B cell (primary cell): ENCODE results near the gene LDOC1. TPM values are rescaled to one million over a fixed set of nuclear protein-coding genes. Genes with fewer than 3 reads are reported as not detected.
"Not testable (repeated sequence)": the region's sequence is repeated elsewhere in the genome, so short reads cannot be mapped to it uniquely, and the experiment has no call there.

Experiments used
- ATAC-seq: fragments of 200-7000 bp; cut with Tn5 transposase; one replicate; pipeline ENCODE4 v1.10.0; 2021; ENCODE audit warnings: low read depth, mild to moderate bottlenecking, moderate number of reproducible peaks, moderate library complexity
- CTCF ChIA-PET: fragments of 350-600 bp; sonication (Branson Sonifier 250); formaldehyde crosslinking; loops from one replicate; lab custom pipeline; 2021; ENCODE audit warnings: antibody characterized with exemption, inconsistent platforms; lab: Charles Lee
- POLR2A ChIA-PET: fragments of 350-600 bp; sonication (Branson Sonifier 250); formaldehyde crosslinking; loops from one replicate; lab custom pipeline; 2021; ENCODE audit warnings: antibody characterized with exemption; lab: Charles Lee
- DNase-seq: peaks from one replicate; pipeline ENCODE4 v3.0.0; 2013
- H2AFZ ChIP-seq: 2 replicates; pipeline ENCODE4 v1.6.1; 2012; ENCODE audit warnings: mild to moderate bottlenecking, low read depth, low read length; ENCODE audit not compliant: insufficient read depth, poor library complexity, severe bottlenecking
- H3K27ac ChIP-seq, 2 donors: 1 replicate in 1 of 2; 2 replicates in 1 of 2; pipeline ENCODE4 v1.5.1; 2012 to 2013; ENCODE audit warnings: low read length in 2 of 2, mild to moderate bottlenecking in 2 of 2, moderate library complexity in 1 of 2
- H3K27me3 ChIP-seq, 4 experiments: fragments of 200-600 bp in 1 of 4; sonication (generic) in 1 of 4; replicated peaks in 1 of 4; 1 replicate in 2 of 4; 2 replicates in 2 of 4; pipeline versions ENCODE4 v1.6.1 to v1.7.0; 2013 to 2016; ENCODE audit warnings: low read length in 3 of 4, mild to moderate bottlenecking in 2 of 4, mixed read lengths in 1 of 4, moderate library complexity in 1 of 4; ENCODE audit not compliant: insufficient read depth in 4 of 4, control insufficient read depth in 3 of 4; ENCODE audit errors: control extremely low read depth in 1 of 4
- H3K36me3 ChIP-seq, 2 experiments: replicated peaks in 1 of 2; 1 replicate in 1 of 2; 2 replicates in 1 of 2; pipeline versions ENCODE4 v1.6.1 to v1.7.1; 2013; ENCODE audit warnings: low read length in 1 of 2; ENCODE audit not compliant: insufficient read depth in 2 of 2, control insufficient read depth in 1 of 2; ENCODE audit errors: control extremely low read depth in 1 of 2, extremely low read depth in 1 of 2
- H3K4me1 ChIP-seq, 2 donors: fragments of 200-600 bp in 1 of 2; sonication (generic) in 1 of 2; 1 replicate in 1 of 2; 2 replicates in 1 of 2; pipeline versions ENCODE4 v1.5.1 to v1.6.1; 2013 to 2017; ENCODE audit warnings: low read length in 2 of 2; ENCODE audit not compliant: control insufficient read depth in 2 of 2, insufficient read depth in 2 of 2
- H3K4me2 ChIP-seq: replicated peaks from 2 replicates; pipeline ENCODE3; 2012; ENCODE audit warnings: mild to moderate bottlenecking, low read depth, low read length; ENCODE audit not compliant: poor library complexity, severe bottlenecking
- H3K4me3 ChIP-seq, 5 experiments: fragments of 200-600 bp in 1 of 5; sonication (generic) in 1 of 5; 1 replicate in 3 of 5; 2 replicates in 2 of 5; pipeline versions ENCODE4 v1.5.1 to v1.7.0; 2011 to 2016; ENCODE audit warnings: low read length in 4 of 5, mild to moderate bottlenecking in 4 of 5, low read depth in 2 of 5, control low read depth in 1 of 5, moderate library complexity in 1 of 5; ENCODE audit not compliant: insufficient read depth in 1 of 5; ENCODE audit errors: control extremely low read depth in 1 of 5, extremely low read depth in 1 of 5
- H3K79me2 ChIP-seq: fragments of 200-600 bp; sonication (generic); one replicate; pipeline ENCODE4 v1.6.0; 2016; ENCODE audit warnings: low read length; ENCODE audit not compliant: control insufficient read depth, insufficient read depth
- H3K9ac ChIP-seq: fragments of 200-600 bp; sonication (generic); 2 replicates; pipeline ENCODE4 v1.6.1; 2017; ENCODE audit warnings: mild to moderate bottlenecking, low read length, moderate library complexity
- H3K9me3 ChIP-seq, 3 donors: one replicate each; pipeline versions ENCODE4 v1.6.1 to v1.7.1; 2013; ENCODE audit warnings: low read length in 2 of 3; ENCODE audit not compliant: control insufficient read depth in 2 of 3, insufficient read depth in 1 of 3; ENCODE audit errors: control extremely low read depth in 1 of 3
- H4K20me1 ChIP-seq: 2 replicates; pipeline ENCODE4 v1.6.0; 2012; ENCODE audit warnings: mild to moderate bottlenecking, low read length; ENCODE audit not compliant: insufficient read depth, control insufficient read depth, poor library complexity, severe bottlenecking
- H3K27ac Mint-ChIP-seq: one replicate; pipeline ENCODE4 v1.8.0; 2021; ENCODE audit warnings: mixed read lengths
- H3K27me3 Mint-ChIP-seq: one replicate; pipeline ENCODE4 v1.8.0; 2021; ENCODE audit warnings: mixed read lengths
- H3K4me1 Mint-ChIP-seq: one replicate; pipeline ENCODE4 v1.8.0; 2021; ENCODE audit warnings: mixed read lengths
- H3K4me3 Mint-ChIP-seq: one replicate; pipeline ENCODE4 v1.8.0; 2021; ENCODE audit warnings: mixed read lengths
- H3K9me3 Mint-ChIP-seq: one replicate; pipeline ENCODE4 v1.8.0; 2022; ENCODE audit warnings: mixed read lengths; ENCODE audit not compliant: insufficient read depth
- CTCF ChIP-seq: fragments of 200-600 bp; IDR thresholded peaks from one replicate; pipeline ENCODE4 v1.8.0; 2022; ENCODE audit warnings: antibody characterized with exemption, mild to moderate bottlenecking
- EZH2 ChIP-seq: IDR thresholded peaks from 2 replicates; pipeline ENCODE4 v1.6.1; 2012; ENCODE audit warnings: borderline replicate concordance, low read depth, mild to moderate bottlenecking, moderate library complexity, low read length; ENCODE audit not compliant: insufficient read depth, poor library complexity, severe bottlenecking
- WGBS: methylation state at CpG from one replicate; pipeline ENCODE4 v1.1.5; 2013; ENCODE audit warnings: missing lambda C conversion rate; ENCODE audit not compliant: insufficient coverage; 5-methylcytosine and 5-hydroxymethylcytosine counted together
- intact Hi-C: fragments of 100-400 bp; cut with micrococcal nuclease; formaldehyde crosslinking; loops from one replicate; pipeline ENCODE4 v1.10.0; 2022
- polyA plus RNA-seq: library from polyadenylated mRNA; depleted of rRNA; stranded (reverse); fragments of >200 nt; gene quantifications from 2 replicates; pipeline ENCODE4 v1.2.3, GENCODE V29; 2012
- total RNA-seq, 2 donors: library from RNA; stranded (reverse); fragments of 120-200 nt in 1 of 2; gene quantifications; 1 replicate in 1 of 2; 2 replicates in 1 of 2; pipeline versions ENCODE4 v1.2.3 to v1.2.4, GENCODE V29; 2013 to 2022

Gene LDOC1
- total and polyA plus RNA-seq, 2 donors (not counting 1 experiment from before 2014, with no cell fraction given): 7.9 to 11.5 TPM

DNA sequence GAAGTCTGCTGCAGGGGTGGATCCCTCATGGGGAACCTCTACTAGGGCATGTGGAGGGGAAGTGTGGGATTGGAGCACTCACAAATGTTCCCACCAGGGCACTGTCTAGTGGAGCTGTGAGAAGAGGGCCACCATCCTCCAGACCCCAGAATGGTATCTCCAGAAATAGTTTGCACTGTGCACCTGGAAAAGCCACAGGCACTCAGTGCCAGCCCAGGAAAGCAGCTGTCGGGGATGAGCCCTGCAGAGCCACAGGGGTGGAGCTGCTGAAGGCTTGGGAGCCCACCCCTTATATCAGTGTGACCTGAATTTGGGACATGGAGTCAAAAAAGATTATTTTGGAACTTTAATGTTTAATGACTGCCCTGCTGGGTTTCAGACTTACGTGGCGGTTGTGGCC is 25.0 kb upstream of the LDOC1 start:
- Histone ChIP-seq H3K4me1 (no peaks in the 10 kb centered on the region), H3K4me2 (no peak overlapping the region), H3K9me3 (no peaks in the 10 kb centered on the region), H4K20me1 (no peaks in the 10 kb centered on the region), H3K27ac (no peak overlapping the region), H3K27me3 (no peaks in the 10 kb centered on the region), H3K36me3 (no peaks in the 10 kb centered on the region), H3K9ac (no peak overlapping the region), H2AFZ (no peak overlapping the region), H3K4me3 (no peak overlapping the region), H3K79me2 (no peaks in the 10 kb centered on the region)
- no CpG with 5 or more reads among the region's 3 CpGs for WGBS
- no peaks in the 10 kb centered on the region for H3K4me1 Mint-ChIP-seq
- ChIA-PET POLR2A (no interaction called here), CTCF (no interaction called here)
- intact Hi-C loops: no loop called here
- no peak for ATAC-seq
- H3K9me3 Mint-ChIP-seq: no peaks in the 10 kb centered on the region
- H3K27ac Mint-ChIP-seq: no peak overlapping the region
- TF ChIP-seq CTCF: no peak
- TF ChIP-seq EZH2: no peak
- no peak overlapping the region for H3K4me3 Mint-ChIP-seq
- no peak for DNase-seq
- no peaks in the 10 kb centered on the region for H3K27me3 Mint-ChIP-seq

DNA sequence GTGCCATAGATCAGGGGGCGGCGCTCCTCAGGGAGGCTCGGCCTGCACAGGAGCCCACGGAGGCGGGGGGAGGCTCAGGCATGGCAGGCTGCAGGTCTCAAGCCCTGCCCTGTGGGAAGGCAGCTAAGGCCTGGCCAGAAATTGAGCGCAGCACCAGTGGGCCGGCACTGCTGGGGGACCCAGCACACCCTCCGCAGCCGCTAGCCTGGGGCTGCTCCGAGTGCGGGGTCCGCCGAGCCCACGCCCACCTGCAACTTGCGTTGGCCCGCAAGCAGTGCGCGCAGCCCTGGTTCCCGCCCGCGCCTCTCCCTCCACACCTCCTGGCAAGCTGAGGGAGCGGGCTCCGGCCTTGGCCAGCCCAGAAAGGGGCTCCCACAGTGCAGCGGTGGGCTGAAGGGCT is 11.6 kb upstream of the LDOC1 start:
- WGBS: 99% methylated on average over 14 of the region's 24 CpGs
- H3K27me3 ChIP-seq: not testable (repeated sequence)

More for the DNA sequence above, 11.6 kb upstream of the LDOC1 start:
- H3K4me1 Mint-ChIP-seq, CTCF ChIA-PET, H3K27ac ChIP-seq, H3K27ac Mint-ChIP-seq, H3K9me3 ChIP-seq, H3K9me3 Mint-ChIP-seq, H2AFZ ChIP-seq, H4K20me1 ChIP-seq, ATAC-seq, H3K36me3 ChIP-seq, intact Hi-C loops, H3K9ac ChIP-seq, H3K4me3 ChIP-seq, H3K79me2 ChIP-seq, H3K4me3 Mint-ChIP-seq, POLR2A ChIA-PET, DNase-seq, H3K4me1 ChIP-seq, H3K27me3 Mint-ChIP-seq, H3K4me2 ChIP-seq: not testable (repeated sequence)
